Activated CD4-positive, alpha-beta memory T cell treated with anti-CD3 and anti-CD28 coated beads, Interleukin-2, amount 10 ng/mL, durations not matched to agents 7 days and 5 days (primary cell): ENCODE results near the gene CA4. TPM values are rescaled to one million over a fixed set of nuclear protein-coding genes. Genes with fewer than 3 reads are reported as not detected.

Experiments
- total RNA-seq, 2 experiments: library from RNA; stranded (reverse); gene quantifications; one replicate each; pipeline ENCODE4 v1.2.3, GENCODE V29; 2021

CA4 gene
- total RNA-seq, 2 experiments from 2014 or later: not detected

Other genes starting within 250 kb of the CA4 start
- gene RNFT1, start 185.2 kb upstream of the CA4 start, total RNA-seq: 10 to 100 TPM; 20.5 to 21.3 TPM
- gene HEATR6, start 71.1 kb upstream of the CA4 start, total RNA-seq: 10 to 100 TPM; 26.0 to 29.0 TPM
- gene USP32, start 242.2 kb downstream of the CA4 start, total RNA-seq: 10 to 100 TPM; 35.8 to 40.1 TPM